Activated naive CD4-positive, alpha-beta T cell treated with Interleukin-2 at 50 U/mL for 16 hours (primary cell): ENCODE data around the gene MYO1G.
"Not testable (repeated sequence)": the region's sequence is repeated elsewhere in the genome, so short reads cannot be mapped to it uniquely, and the experiment has no call there.

Experiments used
- DNase-seq: peaks from one replicate; pipeline ENCODE4 v3.0.0-alpha.2; 2020

Gene MYO1G

DNA sequence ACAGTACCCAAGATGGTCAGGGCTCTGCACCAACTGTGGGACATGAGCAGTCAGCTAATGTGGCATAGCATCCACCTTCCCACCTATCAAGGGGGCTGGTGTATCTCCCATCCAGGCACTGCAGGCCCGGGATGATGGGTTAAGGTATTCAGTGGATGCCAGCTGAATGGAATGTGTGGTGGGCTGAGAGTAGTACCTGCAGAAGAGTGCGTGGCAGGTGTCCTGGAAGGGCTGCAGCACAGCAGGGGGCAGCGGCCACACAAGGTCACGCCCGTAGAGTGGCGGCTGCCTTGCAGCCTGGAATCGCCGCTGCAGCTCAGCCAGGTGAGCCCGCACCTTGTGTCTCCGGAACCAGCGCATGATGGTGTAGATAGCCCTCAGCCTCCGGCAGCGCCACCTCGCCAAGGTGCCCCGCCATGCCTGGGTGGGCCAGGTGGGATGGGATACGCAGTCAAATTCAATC, 13.3 kb downstream of the MYO1G start:
- no peak for DNase-seq

DNA sequence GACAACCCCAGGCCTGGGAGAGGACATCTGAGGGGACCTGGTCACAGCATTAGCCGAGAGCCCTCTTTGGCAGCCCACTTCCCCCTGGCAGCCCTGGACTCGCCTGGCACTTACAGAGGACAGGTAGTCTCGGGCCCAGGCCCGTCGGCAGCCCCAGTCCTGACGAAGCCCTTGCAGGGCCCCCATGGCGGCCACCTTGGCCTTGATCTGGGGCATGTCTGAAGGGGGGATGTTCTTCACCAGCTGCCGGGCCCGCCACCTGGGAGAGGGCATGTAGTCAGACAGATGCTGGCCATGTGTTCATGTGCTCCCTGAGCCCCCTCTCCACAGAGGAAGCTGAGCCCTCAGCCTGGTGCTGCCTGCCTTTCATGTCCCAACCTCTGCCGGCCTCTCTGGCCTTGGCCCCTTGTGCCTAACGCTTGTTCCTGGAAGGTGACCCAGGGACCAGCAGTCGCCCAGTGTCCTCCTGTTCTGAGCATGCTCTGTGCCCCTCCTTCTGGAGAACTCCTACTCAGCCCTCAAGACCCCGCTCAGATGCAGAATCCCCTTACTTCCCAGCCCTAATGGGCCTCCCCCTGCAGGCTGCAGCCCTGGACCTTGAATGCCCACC, 13.9 kb downstream of the MYO1G start:
- no peak for DNase-seq

DNA sequence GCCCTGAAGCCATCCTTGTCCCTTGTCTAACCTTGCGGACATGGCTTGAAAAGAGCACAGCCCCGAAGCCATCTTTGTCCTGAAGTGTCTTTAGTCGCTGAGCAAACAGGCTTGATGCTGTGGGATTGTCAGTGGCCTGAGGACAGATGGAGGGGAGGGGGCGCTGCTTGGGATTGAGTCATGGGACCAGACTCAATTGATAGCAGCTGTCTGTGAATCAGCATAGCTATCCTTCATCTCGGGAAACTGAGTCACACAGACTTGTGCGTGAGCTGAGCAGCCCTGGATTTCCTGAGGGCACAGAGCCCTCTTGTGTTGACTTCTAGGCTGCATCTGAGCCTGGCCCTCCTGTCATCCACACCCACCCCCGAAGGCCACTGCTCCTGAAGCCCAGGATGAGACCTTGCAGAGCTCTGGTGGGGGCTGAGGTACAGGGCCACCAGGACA, 14.4 kb downstream of the MYO1G start:
- no peak for DNase-seq

DNA sequence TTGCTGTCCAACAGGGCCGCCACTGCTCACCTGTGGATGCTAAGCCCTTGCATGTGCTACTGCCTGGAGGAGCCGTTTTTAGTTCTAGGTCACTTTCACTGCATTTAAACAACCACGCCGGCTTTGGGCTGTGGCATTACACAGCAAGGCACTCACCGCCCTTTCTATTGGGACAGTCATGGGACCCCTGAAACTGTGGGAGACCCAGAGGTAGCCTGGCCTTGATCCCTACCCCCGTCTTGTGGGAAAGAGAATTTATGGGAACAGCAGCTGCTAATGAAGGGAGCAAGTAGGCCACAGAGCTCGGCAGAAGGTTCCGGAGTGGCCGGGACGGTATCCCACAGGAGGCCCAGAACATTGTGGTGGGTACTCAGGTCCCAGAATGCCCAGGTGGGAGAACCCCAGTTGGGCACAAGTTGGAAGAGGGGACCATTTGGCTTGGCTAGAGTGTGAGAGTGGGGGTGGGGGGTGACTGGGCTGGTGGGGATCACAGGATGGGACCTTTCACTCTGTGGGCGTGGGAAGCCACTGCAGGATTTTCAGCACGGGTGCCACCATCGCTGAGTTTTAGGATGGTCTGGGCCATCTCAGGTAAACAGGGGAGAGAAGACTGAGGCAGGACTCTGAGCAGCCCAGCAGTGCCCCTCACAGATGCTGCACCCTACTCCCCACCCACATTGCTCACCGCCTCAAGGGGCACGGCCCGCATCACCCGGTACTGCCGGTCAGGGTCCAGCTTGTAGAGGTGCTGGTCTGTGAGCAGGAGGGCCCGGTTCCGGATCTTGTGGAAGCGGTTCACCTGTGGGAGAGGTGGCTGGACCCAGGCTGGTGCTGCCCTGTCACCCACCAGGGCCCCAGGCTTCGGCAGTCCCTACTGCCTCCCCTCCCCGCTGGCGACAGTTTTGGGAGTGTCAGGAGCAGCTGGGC, 15.2 kb downstream of the MYO1G start:
- DNase-seq, result no peak

DNA sequence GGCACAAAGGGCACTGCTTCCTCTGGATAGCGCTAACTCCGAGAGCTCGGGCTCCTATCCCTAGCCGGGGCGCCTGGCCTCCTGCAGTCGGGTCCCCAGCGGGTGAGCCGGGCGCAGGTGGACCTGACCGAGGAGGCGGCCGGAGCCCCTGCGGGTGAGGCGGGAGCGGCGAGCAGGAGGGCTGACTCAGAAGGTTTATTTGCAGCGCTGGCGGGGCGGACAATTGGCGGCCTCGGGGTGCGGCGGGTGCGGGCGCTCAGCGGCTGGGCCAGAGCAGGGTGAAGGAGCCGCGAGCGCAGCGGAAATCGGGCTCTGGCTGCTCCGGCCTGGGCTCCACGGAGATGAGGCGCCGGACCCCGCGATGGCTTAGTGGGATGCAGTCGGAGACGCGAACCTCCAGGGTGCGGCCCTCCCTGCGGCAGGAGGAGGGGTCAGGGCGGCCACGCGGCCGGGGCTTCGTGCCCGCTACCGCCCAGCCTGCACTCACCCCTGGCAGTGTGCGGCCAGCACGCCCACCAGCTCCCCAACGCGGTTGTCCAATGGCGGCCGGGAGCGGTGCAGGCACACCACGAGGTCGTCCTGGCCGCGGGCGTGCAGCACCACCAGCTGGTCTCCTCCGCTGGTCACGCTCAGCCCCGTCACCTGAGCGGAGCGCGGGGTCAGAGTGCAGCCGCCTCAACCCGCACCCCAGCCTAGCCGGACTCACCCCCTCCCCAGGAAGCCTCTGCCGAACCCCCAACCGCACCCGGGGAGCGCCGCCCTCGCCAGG, 16.1 kb downstream of the MYO1G start:
- no peak for DNase-seq

DNA sequence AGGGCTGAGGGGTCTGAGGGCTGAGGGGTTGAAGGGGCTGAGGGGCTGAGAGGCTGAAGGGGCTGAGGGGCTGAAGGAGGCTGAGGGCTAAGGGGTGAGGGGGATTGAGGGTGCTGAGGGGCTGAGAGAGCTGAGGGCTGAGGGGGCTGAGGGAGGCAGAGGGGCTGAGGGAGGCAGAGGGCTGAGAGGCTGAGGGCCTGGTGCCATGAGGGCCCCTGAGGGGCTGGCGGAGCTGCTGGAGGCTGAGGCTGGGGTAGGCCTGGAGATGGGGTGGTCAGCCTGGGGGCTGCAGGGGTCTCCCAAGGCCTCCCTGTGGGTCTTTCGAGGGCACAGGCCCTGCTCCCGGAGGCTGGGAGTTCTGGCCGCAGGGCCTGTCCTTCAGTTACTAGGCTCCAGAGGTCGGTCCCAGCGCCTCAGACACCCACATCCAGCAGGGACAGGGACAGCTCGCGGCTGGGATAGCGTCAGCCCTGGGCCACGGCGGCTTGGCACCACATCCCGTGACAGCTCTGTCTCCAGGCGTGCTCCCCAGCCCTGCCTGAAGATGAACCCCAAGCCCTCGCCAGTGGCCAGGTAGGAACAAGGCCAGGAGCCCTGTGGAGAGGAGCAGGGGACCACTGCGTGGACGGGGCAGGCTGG, 16.9 kb downstream of the MYO1G start:
- DNase-seq, result no peak

DNA sequence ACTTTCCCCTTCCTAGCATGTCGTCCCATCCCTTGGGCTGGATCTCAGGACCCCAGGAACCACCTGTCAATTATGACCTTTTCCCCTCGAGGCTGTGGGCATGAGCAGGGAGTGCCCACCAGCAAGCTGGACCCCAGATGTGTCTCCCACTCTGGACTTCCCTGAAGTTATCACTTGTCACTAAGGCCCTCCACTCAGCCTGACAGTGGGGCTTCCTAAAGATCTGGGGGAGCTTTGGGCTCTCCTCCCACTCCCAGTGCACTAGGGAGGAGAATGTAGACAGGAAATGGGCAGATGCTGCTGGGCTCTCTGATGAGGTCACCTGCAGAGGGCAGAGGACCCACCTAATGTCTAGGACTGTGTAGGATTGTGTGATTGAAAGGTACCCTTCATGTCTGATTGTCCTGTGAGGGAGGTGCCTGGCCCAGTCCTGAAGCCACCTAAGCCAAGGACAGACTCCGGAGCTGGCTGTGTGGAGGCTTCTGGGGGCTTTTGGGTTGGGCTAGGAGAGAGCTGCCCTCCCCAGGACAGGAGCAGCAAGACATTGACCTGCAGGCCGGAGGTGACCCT, 18.7 kb downstream of the MYO1G start:
- no peak for DNase-seq

DNA sequence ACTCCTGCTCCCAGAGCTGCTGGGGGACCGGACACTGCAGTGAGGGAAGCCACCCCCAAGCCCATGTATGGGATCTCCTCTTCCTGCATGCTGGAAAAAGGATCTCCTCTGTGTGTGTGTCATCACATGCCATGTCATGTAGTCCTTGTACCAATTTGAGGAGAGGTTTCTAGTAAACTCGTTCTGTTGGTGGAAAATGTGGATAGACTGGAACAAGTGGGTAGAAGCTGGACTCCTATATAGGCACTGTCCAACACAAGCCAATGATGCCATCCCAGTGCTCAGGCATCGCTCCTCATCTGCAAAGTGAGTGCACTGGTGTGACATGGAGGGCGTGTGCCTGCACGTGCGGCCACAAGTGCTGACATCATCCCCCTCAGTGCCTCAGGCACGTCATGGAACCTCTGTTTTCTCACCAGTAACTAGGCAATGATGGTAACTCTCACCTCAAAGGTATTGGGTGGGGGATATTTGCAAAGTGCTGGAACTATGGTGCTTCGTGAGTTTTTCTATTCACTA, 19.3 kb downstream of the MYO1G start:
- DNase-seq, result peak; percentile 57

DNA sequence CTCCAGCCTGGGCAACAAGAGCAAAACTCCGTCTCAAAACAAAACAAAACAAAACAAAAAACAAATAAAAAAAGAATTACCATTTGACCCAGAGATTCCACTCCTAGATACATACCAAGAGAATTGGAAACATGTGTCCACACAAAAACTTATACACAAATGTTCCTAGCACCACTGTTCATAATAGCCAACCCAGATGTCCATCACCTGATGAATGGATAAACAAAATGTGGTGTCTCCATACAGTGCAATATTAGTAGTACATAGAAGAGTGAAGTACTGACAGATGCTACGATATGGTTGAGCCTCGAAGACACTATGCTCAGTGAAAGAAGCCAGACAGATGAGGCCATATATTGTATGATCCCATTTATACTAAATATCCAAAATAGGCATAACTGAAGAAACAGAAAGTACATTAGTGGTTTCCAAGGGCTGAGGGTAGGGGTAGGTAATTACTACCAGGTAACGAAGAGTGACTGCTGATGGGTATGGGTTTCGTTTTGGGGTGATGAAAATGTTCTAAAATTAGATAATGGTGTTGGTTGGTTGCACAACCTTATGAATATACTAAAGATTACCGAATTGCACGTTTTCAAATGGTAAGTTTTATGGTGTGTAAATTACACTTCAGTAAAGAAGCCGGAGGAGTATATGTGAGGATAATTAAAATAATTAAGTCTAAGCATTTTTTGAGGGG, 20.0 kb downstream of the MYO1G start:
- DNase-seq, result no peak

DNA sequence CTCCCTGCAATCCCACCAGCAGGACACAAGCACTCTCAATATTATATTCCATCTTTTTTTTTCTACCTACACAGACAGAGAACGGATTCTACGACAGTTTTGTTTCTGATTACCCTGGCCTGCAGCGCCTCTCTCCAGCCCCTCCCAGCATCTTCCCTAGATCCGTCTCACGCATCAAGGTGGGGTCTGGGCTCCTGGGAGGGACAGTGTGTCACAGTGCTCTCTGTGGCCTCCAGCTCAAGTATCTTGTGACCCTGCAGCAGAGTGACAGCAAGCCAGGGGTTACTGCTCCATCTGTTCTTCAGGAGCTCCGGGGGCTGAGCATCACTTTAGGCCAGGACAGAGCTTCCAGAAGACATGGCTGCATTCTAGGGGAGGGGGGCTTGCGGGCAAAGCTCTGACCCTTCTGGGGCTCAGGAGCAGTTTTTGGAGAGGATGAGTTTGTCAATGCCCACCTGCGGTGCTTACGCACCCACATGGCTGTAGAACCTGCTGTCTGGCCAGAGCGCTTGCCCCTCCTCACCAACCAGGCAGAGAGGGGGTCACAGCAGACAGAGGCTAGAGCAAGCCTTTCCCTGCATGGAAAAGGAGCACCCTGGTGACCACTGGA, 22.6 kb downstream of the MYO1G start:
- DNase-seq, result no peak

DNA sequence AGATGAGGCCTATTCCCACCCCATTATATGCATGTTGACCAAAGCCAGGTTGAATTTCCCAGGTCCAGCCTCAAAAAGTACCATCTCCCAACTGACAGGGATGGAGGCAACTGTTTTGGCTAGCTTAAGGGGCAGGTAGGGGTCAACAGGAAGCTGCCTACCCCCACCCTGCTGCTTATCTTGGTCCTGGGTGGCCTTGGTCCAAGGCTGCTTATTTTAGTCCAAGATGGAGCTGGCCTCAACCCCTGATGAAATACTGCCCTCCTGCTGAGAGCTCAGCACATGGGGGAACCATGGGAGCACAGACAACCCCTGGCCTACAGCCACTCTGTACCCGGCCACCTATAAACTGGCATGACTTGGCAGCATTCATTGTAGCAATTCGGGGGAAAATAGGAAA, 23.1 kb downstream of the MYO1G start:
- DNase-seq, result no peak

DNA sequence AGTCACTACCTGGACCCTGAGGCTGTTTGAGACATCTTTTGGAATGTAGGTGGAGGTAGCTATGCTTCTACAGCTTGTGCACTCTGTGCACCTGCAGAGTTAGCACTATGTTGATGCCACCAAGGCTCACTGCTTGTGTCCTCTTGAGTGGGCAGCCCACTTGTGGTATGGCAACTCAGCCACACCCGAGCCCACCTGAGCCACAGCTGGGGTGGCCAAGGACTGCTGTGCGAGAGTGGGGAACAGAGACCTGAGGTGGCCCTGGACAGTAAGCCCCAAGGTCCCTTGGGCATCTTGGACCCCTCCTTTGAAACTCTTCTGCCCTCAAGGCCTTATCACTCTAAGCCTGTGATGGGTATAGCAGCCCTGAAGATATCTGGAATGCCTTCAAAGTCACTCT, 25.7 kb downstream of the MYO1G start:
- DNase-seq, result no peak

DNA sequence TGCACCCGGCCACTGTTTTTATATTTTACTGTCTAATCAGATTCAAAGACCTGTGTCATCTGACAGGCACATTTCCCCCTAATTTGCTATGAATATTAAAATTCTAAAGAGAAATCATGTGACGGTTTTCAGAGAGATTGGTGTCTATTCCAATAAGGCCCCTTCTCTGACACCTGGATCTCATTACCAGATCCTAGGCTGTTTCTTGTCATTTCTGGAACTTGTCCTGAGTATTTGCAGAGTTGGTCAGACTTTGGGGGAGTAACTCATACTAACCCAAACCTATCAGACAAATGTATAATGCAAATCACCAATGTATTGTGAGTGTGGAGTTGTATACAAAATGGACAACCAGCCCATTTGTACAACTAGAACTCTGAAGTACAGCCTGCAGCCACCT, 29.5 kb downstream of the MYO1G start:
- DNase-seq, result no peak

DNA sequence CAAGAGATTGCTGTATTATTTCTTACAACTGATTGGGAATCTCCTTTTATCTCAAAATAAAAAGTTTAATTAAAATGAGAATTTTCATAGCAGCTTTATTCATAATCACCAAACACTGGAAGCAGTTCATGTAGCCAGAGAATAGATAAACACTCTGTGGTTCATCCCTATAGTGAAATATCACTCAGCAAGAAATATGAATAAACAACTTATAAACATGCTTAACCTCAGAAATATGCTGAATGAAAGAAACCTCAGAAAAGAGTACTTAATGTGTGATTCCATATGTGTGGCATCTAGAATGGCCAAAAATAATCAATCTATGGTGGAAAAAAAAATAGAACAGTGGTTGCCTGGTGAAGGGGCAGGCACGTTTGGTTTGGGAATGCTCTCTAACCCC, 33.3 kb downstream of the MYO1G start:
- DNase-seq, result no peak

DNA sequence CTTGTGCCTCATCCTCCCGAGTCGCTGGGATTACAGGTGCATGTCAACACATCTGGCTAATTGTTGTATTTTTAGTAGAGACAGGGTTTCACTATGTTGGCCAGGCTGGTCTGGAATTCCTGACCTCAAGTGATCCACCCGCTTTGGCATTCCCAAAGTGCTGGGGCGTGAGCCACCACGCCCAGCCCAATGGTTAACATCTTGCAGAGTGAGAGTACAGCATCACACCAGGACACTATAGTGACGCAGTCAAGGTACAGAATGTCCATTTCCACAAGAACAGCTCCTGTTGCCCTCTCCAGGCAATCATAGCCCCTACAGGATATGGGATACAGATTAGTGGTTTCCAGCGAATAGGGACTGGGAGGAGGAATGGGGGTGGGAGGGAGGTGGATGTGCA, 34.0 kb downstream of the MYO1G start:
- DNase-seq, result no peak

DNA sequence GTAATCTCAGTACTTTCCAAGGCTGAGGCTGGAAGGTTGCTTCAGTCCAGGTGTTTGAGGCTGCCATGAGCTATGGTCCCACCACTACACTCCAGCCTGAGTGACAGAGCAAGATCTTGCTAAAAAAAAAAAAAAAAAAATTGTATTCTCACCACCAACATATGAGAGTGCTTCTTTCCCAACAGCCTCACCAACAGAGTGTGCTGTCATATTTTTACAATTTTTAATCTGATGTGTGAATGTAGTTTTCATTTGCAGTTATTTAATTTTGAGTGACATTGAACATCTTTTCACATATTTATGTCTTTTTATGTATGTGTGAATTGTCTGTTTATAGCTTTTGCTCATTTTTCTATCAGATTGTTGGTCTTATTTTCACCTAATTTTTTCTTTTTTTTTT, 35.2 kb downstream of the MYO1G start:
- no peak for DNase-seq

DNA sequence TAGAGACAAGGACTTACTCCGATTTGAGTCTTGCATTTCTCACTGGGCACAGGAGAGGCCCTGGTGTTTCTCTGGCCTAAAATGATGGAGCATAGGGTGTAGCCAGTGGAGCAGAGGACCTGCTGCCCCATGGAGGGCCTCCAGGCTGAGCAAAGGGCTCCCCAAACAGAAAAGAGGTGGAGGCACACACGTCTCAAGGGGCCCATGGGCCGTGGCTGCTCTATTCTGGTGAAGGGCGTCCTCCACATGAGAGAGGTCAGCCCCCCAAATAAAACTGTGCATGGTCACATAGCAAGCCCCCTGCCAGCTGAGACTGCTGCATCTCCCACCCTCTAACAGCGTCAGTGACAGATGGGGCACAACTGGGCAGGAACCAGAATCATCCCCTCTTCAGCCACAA, 41.4 kb downstream of the MYO1G start:
- no peak for DNase-seq

DNA sequence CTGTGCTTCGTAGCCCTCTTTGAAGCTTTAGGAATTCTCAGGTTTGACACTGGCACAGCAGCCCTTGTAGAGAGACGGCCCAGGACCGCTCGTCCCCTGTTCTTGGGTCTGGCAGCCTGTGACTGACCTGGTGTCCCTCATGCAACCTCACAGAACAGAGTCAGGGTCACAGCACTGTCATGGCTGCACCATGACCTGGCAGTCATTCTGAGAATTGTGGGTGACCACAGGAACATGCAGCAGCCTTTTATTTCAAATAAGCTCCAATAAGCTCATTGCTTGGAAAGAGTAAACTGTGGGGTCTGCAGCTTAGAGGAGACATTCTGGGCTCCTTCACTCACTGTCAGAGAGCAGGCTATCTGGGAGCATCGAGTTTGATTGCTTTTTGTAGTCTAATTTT, 42.5 kb downstream of the MYO1G start:
- DNase-seq, result no peak

DNA sequence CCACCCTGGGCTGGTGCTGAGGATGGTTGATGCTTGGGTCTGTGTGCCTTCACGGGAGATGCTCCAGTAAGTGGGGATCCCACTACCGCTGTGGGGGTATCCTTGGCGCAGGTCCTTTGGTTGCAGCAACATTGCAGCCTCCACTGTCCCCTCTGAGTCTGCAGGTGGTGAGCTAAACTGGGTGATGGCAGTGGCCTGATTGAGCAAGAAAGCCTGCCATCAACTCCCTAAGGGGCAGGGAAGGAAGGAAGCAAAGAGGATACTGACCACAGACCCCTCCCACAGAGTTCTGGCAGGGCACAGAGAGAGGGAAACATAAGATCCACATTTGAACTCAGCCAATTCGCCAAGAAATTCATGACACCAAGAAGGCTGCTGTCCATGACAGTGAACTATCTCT, 43.2 kb downstream of the MYO1G start:
- DNase-seq, result no peak

DNA sequence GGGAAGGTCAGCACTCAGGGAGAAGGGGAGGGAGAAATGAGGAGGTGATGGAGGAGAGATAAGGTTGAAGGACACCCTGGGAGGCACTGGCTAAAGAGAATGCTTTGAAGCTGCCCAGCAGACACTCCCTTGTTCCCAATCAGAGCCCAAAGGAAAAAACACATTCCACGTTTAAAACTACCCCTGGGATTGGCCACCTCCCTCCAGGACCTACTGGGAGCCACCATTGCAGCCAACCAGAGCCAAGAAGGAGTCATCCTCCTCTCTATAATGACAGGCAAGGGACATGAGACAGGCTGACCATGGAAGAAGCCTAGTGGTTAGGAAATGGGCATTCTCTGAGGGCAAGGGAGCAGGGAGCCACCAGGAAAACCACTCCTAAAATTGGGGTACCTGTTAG, 43.8 kb downstream of the MYO1G start:
- no peak for DNase-seq

DNA sequence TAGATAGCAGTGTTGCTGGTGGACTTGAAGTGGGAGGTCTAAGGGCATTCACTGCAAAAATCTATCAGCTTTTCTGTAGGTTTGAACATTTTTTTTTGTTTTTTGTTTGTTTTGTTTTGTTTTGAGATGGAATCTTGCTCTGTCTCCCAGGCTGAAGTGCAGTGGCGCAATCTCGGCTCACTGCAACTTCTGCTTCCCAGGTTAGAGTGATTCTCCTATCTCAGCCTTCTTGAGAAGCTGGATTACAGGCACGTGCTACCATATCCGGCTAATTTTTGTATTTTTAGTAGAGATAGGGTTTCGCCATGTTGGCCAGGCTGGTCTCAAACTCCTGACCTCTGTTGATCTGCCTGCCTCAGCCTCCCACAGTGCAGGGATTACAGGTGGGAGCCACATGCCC, 44.3 kb downstream of the MYO1G start:
- DNase-seq, result not testable (repeated sequence)
